ENCODE results near the gene PTPRG. TPM values are rescaled to one million over a fixed set of nuclear protein-coding genes. Genes with fewer than 3 reads are reported as not detected.

The PTPRG gene
- polyA plus RNA-seq, 1 donor (not counting 4 experiments of a cell fraction or from before 2014, with no cell fraction given): 12.1 TPM

DNA sequence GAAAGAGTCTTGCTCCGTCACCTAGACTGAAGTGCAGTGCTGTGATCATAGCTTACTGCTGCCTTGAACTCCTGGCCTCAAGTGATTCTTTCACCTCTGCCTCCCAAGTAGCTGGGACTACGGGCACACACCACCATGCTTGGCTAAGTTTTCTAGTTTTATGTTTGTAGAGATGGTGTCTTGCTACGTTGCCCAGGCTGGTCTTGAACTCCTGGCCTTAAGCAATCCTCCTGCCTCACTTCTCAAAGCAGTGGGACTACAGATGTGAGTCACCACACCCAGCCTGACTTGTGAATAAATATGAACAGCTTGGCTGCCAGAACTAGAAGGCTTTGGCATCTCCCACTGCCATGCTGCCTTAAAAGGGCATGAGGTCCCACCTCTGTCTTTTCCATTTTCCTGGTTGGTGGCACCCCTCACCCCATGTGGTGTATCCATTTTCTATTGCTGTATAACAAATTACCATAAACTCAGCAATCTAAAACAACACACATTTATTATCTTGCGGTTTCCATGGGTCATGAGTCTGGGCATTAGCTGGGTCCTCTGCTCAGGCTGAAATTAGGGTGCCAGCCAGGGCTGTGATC is 44.3 kb downstream of the PTPRG start:
- DNase-seq (ENCODE audit: low read depth, low spot score): no peak
- H3K4me3 ChIP-seq (ENCODE audit: control insufficient read depth in 2 of 3, extremely low read depth in 1 of 3, insufficient read depth in 2 of 3, low read depth in 1 of 3, low read length in 3 of 3): no peak overlapping the region
- TF ChIP-seq EZH2 (IDR thresholded peaks at IDR 0.05; ENCODE audit: low read length): no peak
- H3K9me3 ChIP-seq (ENCODE audit: control insufficient read depth, low read depth, low read length): no peaks in the 10 kb centered on the region
- no peak overlapping the region for H2AFZ ChIP-seq (ENCODE audit: control insufficient read depth, low read length)
- dilution Hi-C loops (cut with MboI; ENCODE audit: extremely low pct_ligation_motif_present, low sequenced_read_pairs): no loop called here
- no peaks in the 10 kb centered on the region for H4K20me1 ChIP-seq (ENCODE audit: control insufficient read depth, extremely low read depth, insufficient read depth, low read length)
- H3K9ac ChIP-seq (ENCODE audit: control insufficient read depth, extremely low read depth, insufficient read depth, low read length): no peak overlapping the region
- peaks cover 7% of the 10 kb centered on the region for H3K79me2 ChIP-seq (ENCODE audit: control insufficient read depth, insufficient read depth, low read length)
- H3K4me2 ChIP-seq (ENCODE audit: control insufficient read depth, extremely low read depth, insufficient read depth, low read depth, low read length): no peak overlapping the region
- H3K36me3 ChIP-seq (ENCODE audit: control insufficient read depth in 2 of 2, extremely low read depth in 1 of 2, insufficient read depth in 2 of 2, low read length in 2 of 2): peaks cover 0 to 3% of the 10 kb centered on the region in 2 experiments
- H3K4me1 ChIP-seq (ENCODE audit: control insufficient read depth, extremely low read depth, insufficient read depth, low read length): no peaks in the 10 kb centered on the region
- no peak overlapping the region for H3K27ac ChIP-seq (ENCODE audit: control insufficient read depth, insufficient read depth, low read length)
- FAIRE-seq: no peak
- H3K9me1 ChIP-seq (ENCODE audit: control insufficient read depth, extremely low read depth, insufficient read depth, low read length): no peaks in the 10 kb centered on the region
- no peaks in the 10 kb centered on the region for H3K27me3 ChIP-seq (ENCODE audit: control insufficient read depth, extremely low read depth, insufficient read depth, low read length)

DNA sequence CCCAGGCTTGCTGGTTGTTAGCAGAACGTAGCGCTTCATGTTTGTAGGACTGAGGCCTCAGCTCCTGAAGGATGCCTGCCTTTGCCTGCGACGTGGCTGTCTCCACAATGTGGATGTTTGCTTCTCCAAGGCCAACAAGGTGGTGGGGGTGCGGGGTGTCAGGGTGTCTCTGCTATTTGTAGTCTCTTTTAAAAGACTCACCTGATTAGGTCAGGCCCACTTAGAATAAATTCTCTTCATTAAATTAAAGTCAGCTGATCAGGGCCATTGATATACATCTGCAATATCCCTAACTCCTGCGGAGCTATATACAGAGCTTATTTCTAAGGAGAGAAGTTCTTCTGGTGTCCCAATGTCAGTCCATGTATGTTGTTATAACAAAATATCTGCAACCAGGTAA is 44.8 kb downstream of the PTPRG start:
- Histone ChIP-seq H3K4me1 (ENCODE audit: control insufficient read depth, extremely low read depth, insufficient read depth, low read length) (no peaks in the 10 kb centered on the region), H3K4me3 (ENCODE audit: control insufficient read depth in 2 of 3, extremely low read depth in 1 of 3, insufficient read depth in 2 of 3, low read depth in 1 of 3, low read length in 3 of 3) (no peak overlapping the region), H3K36me3 (ENCODE audit: control insufficient read depth in 2 of 2, extremely low read depth in 1 of 2, insufficient read depth in 2 of 2, low read length in 2 of 2) (peaks cover 0 to 3% of the 10 kb centered on the region in 2 experiments), H4K20me1 (ENCODE audit: control insufficient read depth, extremely low read depth, insufficient read depth, low read length) (no peaks in the 10 kb centered on the region), H3K9ac (ENCODE audit: control insufficient read depth, extremely low read depth, insufficient read depth, low read length) (no peak overlapping the region), H2AFZ (ENCODE audit: control insufficient read depth, low read length) (no peak overlapping the region), H3K27me3 (ENCODE audit: control insufficient read depth, extremely low read depth, insufficient read depth, low read length) (no peaks in the 10 kb centered on the region), H3K9me1 (ENCODE audit: control insufficient read depth, extremely low read depth, insufficient read depth, low read length) (no peaks in the 10 kb centered on the region), H3K79me2 (ENCODE audit: control insufficient read depth, insufficient read depth, low read length) (peaks cover 7% of the 10 kb centered on the region), H3K4me2 (ENCODE audit: control insufficient read depth, extremely low read depth, insufficient read depth, low read depth, low read length) (no peak overlapping the region), H3K9me3 (ENCODE audit: control insufficient read depth, low read depth, low read length) (no peaks in the 10 kb centered on the region), H3K27ac (ENCODE audit: control insufficient read depth, insufficient read depth, low read length) (no peak overlapping the region)
- no peak for FAIRE-seq
- no peak for DNase-seq (ENCODE audit: low read depth, low spot score)
- TF ChIP-seq, protein P1, sequence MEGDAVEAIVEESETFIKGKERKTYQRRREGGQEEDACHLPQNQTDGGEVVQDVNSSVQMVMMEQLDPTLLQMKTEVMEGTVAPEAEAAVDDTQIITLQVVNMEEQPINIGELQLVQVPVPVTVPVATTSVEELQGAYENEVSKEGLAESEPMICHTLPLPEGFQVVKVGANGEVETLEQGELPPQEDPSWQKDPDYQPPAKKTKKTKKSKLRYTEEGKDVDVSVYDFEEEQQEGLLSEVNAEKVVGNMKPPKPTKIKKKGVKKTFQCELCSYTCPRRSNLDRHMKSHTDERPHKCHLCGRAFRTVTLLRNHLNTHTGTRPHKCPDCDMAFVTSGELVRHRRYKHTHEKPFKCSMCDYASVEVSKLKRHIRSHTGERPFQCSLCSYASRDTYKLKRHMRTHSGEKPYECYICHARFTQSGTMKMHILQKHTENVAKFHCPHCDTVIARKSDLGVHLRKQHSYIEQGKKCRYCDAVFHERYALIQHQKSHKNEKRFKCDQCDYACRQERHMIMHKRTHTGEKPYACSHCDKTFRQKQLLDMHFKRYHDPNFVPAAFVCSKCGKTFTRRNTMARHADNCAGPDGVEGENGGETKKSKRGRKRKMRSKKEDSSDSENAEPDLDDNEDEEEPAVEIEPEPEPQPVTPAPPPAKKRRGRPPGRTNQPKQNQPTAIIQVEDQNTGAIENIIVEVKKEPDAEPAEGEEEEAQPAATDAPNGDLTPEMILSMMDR (optimal IDR thresholded peaks at IDR 0.05 in 1 of 3, IDR thresholded peaks at IDR 0.05 in 1 of 3, conservative IDR thresholded peaks at IDR 0.05 in 1 of 3; ENCODE audit: extremely low read depth in 1 of 3, insufficient read depth in 2 of 3, low read length in 3 of 3): no peak
- TF ChIP-seq EZH2 (IDR thresholded peaks at IDR 0.05; ENCODE audit: low read length): no peak
- dilution Hi-C loops (cut with MboI; ENCODE audit: extremely low pct_ligation_motif_present, low sequenced_read_pairs): no loop called here

DNA sequence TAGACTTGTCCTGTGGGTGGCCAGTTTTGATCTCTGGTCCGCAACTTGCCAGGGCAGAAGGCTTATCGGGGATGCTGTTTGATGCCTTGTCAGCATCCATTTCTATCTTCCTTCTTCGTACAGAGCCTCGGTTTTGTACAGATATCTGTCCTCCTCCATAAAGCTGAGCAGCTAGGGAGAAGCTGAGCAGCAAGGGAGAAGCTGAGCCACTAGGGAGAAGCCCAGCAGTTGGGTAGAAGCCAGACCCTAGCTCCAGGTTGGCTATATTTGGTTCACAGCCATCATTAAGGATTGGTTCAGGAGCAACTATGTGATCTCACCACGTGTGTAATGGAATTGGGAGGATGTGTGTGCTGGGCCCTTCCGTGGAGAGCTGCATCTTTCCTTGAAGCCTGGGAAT is 46.7 kb downstream of the PTPRG start:
- H3K27ac ChIP-seq (ENCODE audit: control insufficient read depth, insufficient read depth, low read length): no peak overlapping the region
- H3K4me2 ChIP-seq (ENCODE audit: control insufficient read depth, extremely low read depth, insufficient read depth, low read depth, low read length): no peak overlapping the region
- H3K9ac ChIP-seq (ENCODE audit: control insufficient read depth, extremely low read depth, insufficient read depth, low read length): no peak overlapping the region
- H2AFZ ChIP-seq (ENCODE audit: control insufficient read depth, low read length): no peak overlapping the region
- no peak for FAIRE-seq
- H4K20me1 ChIP-seq (ENCODE audit: control insufficient read depth, extremely low read depth, insufficient read depth, low read length): no peaks in the 10 kb centered on the region
- dilution Hi-C loops (cut with MboI; ENCODE audit: extremely low pct_ligation_motif_present, low sequenced_read_pairs): no loop called here
- H3K9me3 ChIP-seq (ENCODE audit: control insufficient read depth, low read depth, low read length): no peaks in the 10 kb centered on the region
- no peak overlapping the region for H3K4me3 ChIP-seq (ENCODE audit: control insufficient read depth in 2 of 3, extremely low read depth in 1 of 3, insufficient read depth in 2 of 3, low read depth in 1 of 3, low read length in 3 of 3)
- no peak for TF ChIP-seq EZH2 (IDR thresholded peaks at IDR 0.05; ENCODE audit: low read length)
- TF ChIP-seq, protein P1 (optimal IDR thresholded peaks at IDR 0.05 in 1 of 3, IDR thresholded peaks at IDR 0.05 in 1 of 3, conservative IDR thresholded peaks at IDR 0.05 in 1 of 3; ENCODE audit: extremely low read depth in 1 of 3, insufficient read depth in 2 of 3, low read length in 3 of 3): no peak
- H3K9me1 ChIP-seq (ENCODE audit: control insufficient read depth, extremely low read depth, insufficient read depth, low read length): no peaks in the 10 kb centered on the region
- H3K79me2 ChIP-seq (ENCODE audit: control insufficient read depth, insufficient read depth, low read length): peaks cover 5% of the 10 kb centered on the region
- DNase-seq (ENCODE audit: low read depth, low spot score): no peak
- no peaks in the 10 kb centered on the region for H3K4me1 ChIP-seq (ENCODE audit: control insufficient read depth, extremely low read depth, insufficient read depth, low read length)
- H3K27me3 ChIP-seq (ENCODE audit: control insufficient read depth, extremely low read depth, insufficient read depth, low read length): no peaks in the 10 kb centered on the region
- peaks cover 0 to 2% of the 10 kb centered on the region in 2 experiments for H3K36me3 ChIP-seq (ENCODE audit: control insufficient read depth in 2 of 2, extremely low read depth in 1 of 2, insufficient read depth in 2 of 2, low read length in 2 of 2)

Measured in keratinocyte (primary cell).